ENCODE results near the gene SLC66A1. TPM values are rescaled to one million over a fixed set of nuclear protein-coding genes. Genes with fewer than 3 reads are reported as not detected.

The SLC66A1 gene
- total and polyA plus RNA-seq, 5 donors from 2014 or later: 3.2 to 8.7 (median 5.2) TPM

- Histone ChIP-seq H3K27me3 (ENCODE audit: control insufficient read depth, insufficient read depth, low read length) (no peaks in the 10 kb centered on the region), H3K27ac (ENCODE audit: insufficient read depth, low read length, poor library complexity, severe bottlenecking) (no peak overlapping the region), H3K36me3 (ENCODE audit: control insufficient read depth, insufficient read depth, low read length) (peaks cover 66% of the 10 kb centered on the region), H3K4me1 (ENCODE audit: control insufficient read depth, insufficient read depth, low read length, poor library complexity, severe bottlenecking) (no peaks in the 10 kb centered on the region), H3K4me3 (ENCODE audit: low read depth, low read length) (no peak overlapping the region), H3K9me3 (ENCODE audit: control insufficient read depth in 2 of 2, low read length in 2 of 2) (no peaks in the 10 kb centered on the region)
- Mint-ChIP-seq H3K27ac (peak overlapping the region in 1 of 3 donors; percentile 71), H3K27me3 (no peaks in the 10 kb centered on the region), H3K4me3 (no peak overlapping the region), H3K9me3 (no peaks in the 10 kb centered on the region), H3K36me3 (peaks cover 31% of the 10 kb centered on the region), H3K4me1 (peaks cover 0 to 12% (median 0%) of the 10 kb centered on the region in 4 donors)
- no peak for ATAC-seq (ENCODE audit: low read depth in 2 of 2)
- DNase-seq: no peak
These were observed 30.1 kb downstream of the SLC66A1 start for GRCh38 chr1:19342062-19342750.

GRCh38 chr1:19342894-19343616, 30.9 kb downstream of the SLC66A1 start:
- Histone ChIP-seq H3K4me3 (ENCODE audit: low read depth, low read length) (no peak overlapping the region), H3K27me3 (ENCODE audit: control insufficient read depth, insufficient read depth, low read length) (no peaks in the 10 kb centered on the region), H3K4me1 (ENCODE audit: control insufficient read depth, insufficient read depth, low read length, poor library complexity, severe bottlenecking) (no peaks in the 10 kb centered on the region), H3K36me3 (ENCODE audit: control insufficient read depth, insufficient read depth, low read length) (peaks cover 73% of the 10 kb centered on the region), H3K27ac (ENCODE audit: insufficient read depth, low read length, poor library complexity, severe bottlenecking) (no peak overlapping the region), H3K9me3 (ENCODE audit: control insufficient read depth in 2 of 2, low read length in 2 of 2) (no peaks in the 10 kb centered on the region)
- Mint-ChIP-seq H3K27ac (no peak overlapping the region), H3K4me3 (no peak overlapping the region), H3K4me1 (peaks cover 0 to 8% (median 1%) of the 10 kb centered on the region in 4 donors), H3K9me3 (no peaks in the 10 kb centered on the region), H3K36me3 (peaks cover 27% of the 10 kb centered on the region), H3K27me3 (no peaks in the 10 kb centered on the region)
- DNase-seq (no peak), ATAC-seq (ENCODE audit: low read depth in 2 of 2) (no peak)

GRCh38 chr1:19343617-19344350, 31.7 kb downstream of the SLC66A1 start:
- H3K9me3 ChIP-seq (ENCODE audit: control insufficient read depth in 2 of 2, low read length in 2 of 2): no peaks in the 10 kb centered on the region
- Mint-ChIP-seq H3K27ac (peak overlapping the region in 1 of 3 donors; percentile 32), H3K4me3 (no peak overlapping the region), H3K9me3 (no peaks in the 10 kb centered on the region), H3K27me3 (no peaks in the 10 kb centered on the region), H3K4me1 (peaks cover 0 to 8% (median 1%) of the 10 kb centered on the region in 4 donors), H3K36me3 (peaks cover 24% of the 10 kb centered on the region)
- H3K36me3 ChIP-seq (ENCODE audit: control insufficient read depth, insufficient read depth, low read length): peaks cover 77% of the 10 kb centered on the region
- DNase-seq (no peak), ATAC-seq (ENCODE audit: low read depth in 2 of 2) (no peak)
- H3K4me3 ChIP-seq (ENCODE audit: low read depth, low read length): no peak overlapping the region
- no peak overlapping the region for H3K27ac ChIP-seq (ENCODE audit: insufficient read depth, low read length, poor library complexity, severe bottlenecking)
- H3K4me1 ChIP-seq (ENCODE audit: control insufficient read depth, insufficient read depth, low read length, poor library complexity, severe bottlenecking): no peaks in the 10 kb centered on the region
- H3K27me3 ChIP-seq (ENCODE audit: control insufficient read depth, insufficient read depth, low read length): no peaks in the 10 kb centered on the region

- H3K4me3 Mint-ChIP-seq: no peak overlapping the region
- no peaks in the 10 kb centered on the region for H3K27me3 Mint-ChIP-seq
- H3K9me3 Mint-ChIP-seq: no peaks in the 10 kb centered on the region
- H3K36me3 Mint-ChIP-seq: peaks cover 19% of the 10 kb centered on the region
- no peaks in the 10 kb centered on the region for H3K27me3 ChIP-seq (ENCODE audit: control insufficient read depth, insufficient read depth, low read length)
- H3K4me3 ChIP-seq (ENCODE audit: low read depth, low read length): no peak overlapping the region
- H3K27ac ChIP-seq (ENCODE audit: insufficient read depth, low read length, poor library complexity, severe bottlenecking): no peak overlapping the region
- peak; percentile 32 to 40 for ATAC-seq (ENCODE audit: low read depth in 2 of 2)
- no peaks in the 10 kb centered on the region for H3K4me1 ChIP-seq (ENCODE audit: control insufficient read depth, insufficient read depth, low read length, poor library complexity, severe bottlenecking)
- peak overlapping the region in 1 of 3 donors; percentile 69 for H3K27ac Mint-ChIP-seq
- H3K9me3 ChIP-seq (ENCODE audit: control insufficient read depth in 2 of 2, low read length in 2 of 2): no peaks in the 10 kb centered on the region
- peaks cover 0 to 8% (median 1%) of the 10 kb centered on the region in 4 donors for H3K4me1 Mint-ChIP-seq
- H3K36me3 ChIP-seq (ENCODE audit: control insufficient read depth, insufficient read depth, low read length): peaks cover 78% of the 10 kb centered on the region
- peak; percentile 11 to 34 (median 32) for DNase-seq
These were observed 32.3 kb downstream of the SLC66A1 start for GRCh38 chr1:19344372-19344810.

- Mint-ChIP-seq H3K9me3 (no peaks in the 10 kb centered on the region), H3K4me1 (peaks cover 0 to 8% (median 1%) of the 10 kb centered on the region in 4 donors), H3K4me3 (no peak overlapping the region), H3K36me3 (peaks cover 19% of the 10 kb centered on the region), H3K27ac (peak overlapping the region in 1 of 3 donors; percentile 53), H3K27me3 (no peaks in the 10 kb centered on the region)
- H3K27ac ChIP-seq (ENCODE audit: insufficient read depth, low read length, poor library complexity, severe bottlenecking): no peak overlapping the region
- H3K4me3 ChIP-seq (ENCODE audit: low read depth, low read length): no peak overlapping the region
- no peaks in the 10 kb centered on the region for H3K9me3 ChIP-seq (ENCODE audit: control insufficient read depth in 2 of 2, low read length in 2 of 2)
- no peaks in the 10 kb centered on the region for H3K4me1 ChIP-seq (ENCODE audit: control insufficient read depth, insufficient read depth, low read length, poor library complexity, severe bottlenecking)
- no peaks in the 10 kb centered on the region for H3K27me3 ChIP-seq (ENCODE audit: control insufficient read depth, insufficient read depth, low read length)
- DNase-seq: no peak
- H3K36me3 ChIP-seq (ENCODE audit: control insufficient read depth, insufficient read depth, low read length): peaks cover 77% of the 10 kb centered on the region
- no peak for ATAC-seq (ENCODE audit: low read depth in 2 of 2)
These were observed 32.7 kb downstream of the SLC66A1 start for GRCh38 chr1:19344831-19345230.

- Mint-ChIP-seq H3K27me3 (no peaks in the 10 kb centered on the region), H3K4me1 (peaks cover 0 to 8% (median 1%) of the 10 kb centered on the region in 4 donors), H3K27ac (no peak overlapping the region), H3K36me3 (peaks cover 24% of the 10 kb centered on the region), H3K4me3 (no peak overlapping the region), H3K9me3 (no peaks in the 10 kb centered on the region)
- Histone ChIP-seq H3K27ac (ENCODE audit: insufficient read depth, low read length, poor library complexity, severe bottlenecking) (no peak overlapping the region), H3K27me3 (ENCODE audit: control insufficient read depth, insufficient read depth, low read length) (no peaks in the 10 kb centered on the region), H3K4me3 (ENCODE audit: low read depth, low read length) (no peak overlapping the region), H3K9me3 (ENCODE audit: control insufficient read depth in 2 of 2, low read length in 2 of 2) (no peaks in the 10 kb centered on the region), H3K36me3 (ENCODE audit: control insufficient read depth, insufficient read depth, low read length) (peaks cover 77% of the 10 kb centered on the region), H3K4me1 (ENCODE audit: control insufficient read depth, insufficient read depth, low read length, poor library complexity, severe bottlenecking) (no peaks in the 10 kb centered on the region)
- ATAC-seq (ENCODE audit: low read depth in 2 of 2): no peak
- DNase-seq: no peak
These were observed 33.3 kb downstream of the SLC66A1 start for GRCh38 chr1:19345391-19345790.

- DNase-seq: no peak
- no peaks in the 10 kb centered on the region for H3K9me3 ChIP-seq (ENCODE audit: control insufficient read depth in 2 of 2, low read length in 2 of 2)
- H3K4me3 ChIP-seq (ENCODE audit: low read depth, low read length): no peak overlapping the region
- no peaks in the 10 kb centered on the region for H3K4me1 ChIP-seq (ENCODE audit: control insufficient read depth, insufficient read depth, low read length, poor library complexity, severe bottlenecking)
- H3K27ac Mint-ChIP-seq: peak overlapping the region in 1 of 3 donors; percentile 26
- no peak overlapping the region for H3K4me3 Mint-ChIP-seq
- no peak overlapping the region for H3K27ac ChIP-seq (ENCODE audit: insufficient read depth, low read length, poor library complexity, severe bottlenecking)
- ATAC-seq (ENCODE audit: low read depth in 2 of 2): no peak
- H3K27me3 ChIP-seq (ENCODE audit: control insufficient read depth, insufficient read depth, low read length): no peaks in the 10 kb centered on the region
- no peaks in the 10 kb centered on the region for H3K9me3 Mint-ChIP-seq
- H3K36me3 ChIP-seq (ENCODE audit: control insufficient read depth, insufficient read depth, low read length): peaks cover 76% of the 10 kb centered on the region
- peaks cover 0 to 8% (median 1%) of the 10 kb centered on the region in 4 donors for H3K4me1 Mint-ChIP-seq
- no peaks in the 10 kb centered on the region for H3K27me3 Mint-ChIP-seq
- H3K36me3 Mint-ChIP-seq: peaks cover 24% of the 10 kb centered on the region
These were observed 33.9 kb downstream of the SLC66A1 start for GRCh38 chr1:19346026-19346425.
